Loucy (cell line): ENCODE results near the gene OR1I1.

Experiments used
- EZH2phosphoT487 ChIP-seq: fragments of 200-600 bp; IDR thresholded peaks from 2 replicates; pipeline ENCODE4 v1.6.1; 2018; ENCODE audit warnings: antibody characterized with exemption, mild to moderate bottlenecking, moderate library complexity, borderline replicate concordance
- TF ChIP-seq, protein P1 (sequence below): fragments of 200-600 bp; sonication (generic); conservative IDR thresholded peaks from 2 replicates; pipeline ENCODE4 v1.5.1; 2014; ENCODE audit warnings: mild to moderate bottlenecking, antibody characterized with exemption, low read length

DNA sequence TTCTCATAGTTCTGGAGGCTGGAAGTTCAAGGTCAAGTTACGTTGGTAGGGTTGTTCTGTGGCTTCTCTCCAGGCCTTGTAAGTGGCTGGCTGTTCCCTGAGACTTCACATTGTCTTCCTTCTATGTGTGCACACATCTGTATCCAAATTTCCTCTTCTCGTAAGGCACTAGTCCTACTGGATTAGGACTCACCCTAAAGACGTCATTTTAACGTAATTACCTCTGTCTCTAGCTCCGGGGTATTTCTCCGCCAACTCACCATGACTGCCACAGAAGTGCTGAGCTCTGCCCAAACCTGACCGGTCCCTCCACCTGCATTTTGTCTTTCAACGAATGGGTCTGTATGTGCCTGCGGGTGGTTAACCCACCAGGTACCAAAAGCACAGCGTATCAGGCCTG, 16.4 kb downstream of the OR1I1 start:
- TF ChIP-seq, protein P1, sequence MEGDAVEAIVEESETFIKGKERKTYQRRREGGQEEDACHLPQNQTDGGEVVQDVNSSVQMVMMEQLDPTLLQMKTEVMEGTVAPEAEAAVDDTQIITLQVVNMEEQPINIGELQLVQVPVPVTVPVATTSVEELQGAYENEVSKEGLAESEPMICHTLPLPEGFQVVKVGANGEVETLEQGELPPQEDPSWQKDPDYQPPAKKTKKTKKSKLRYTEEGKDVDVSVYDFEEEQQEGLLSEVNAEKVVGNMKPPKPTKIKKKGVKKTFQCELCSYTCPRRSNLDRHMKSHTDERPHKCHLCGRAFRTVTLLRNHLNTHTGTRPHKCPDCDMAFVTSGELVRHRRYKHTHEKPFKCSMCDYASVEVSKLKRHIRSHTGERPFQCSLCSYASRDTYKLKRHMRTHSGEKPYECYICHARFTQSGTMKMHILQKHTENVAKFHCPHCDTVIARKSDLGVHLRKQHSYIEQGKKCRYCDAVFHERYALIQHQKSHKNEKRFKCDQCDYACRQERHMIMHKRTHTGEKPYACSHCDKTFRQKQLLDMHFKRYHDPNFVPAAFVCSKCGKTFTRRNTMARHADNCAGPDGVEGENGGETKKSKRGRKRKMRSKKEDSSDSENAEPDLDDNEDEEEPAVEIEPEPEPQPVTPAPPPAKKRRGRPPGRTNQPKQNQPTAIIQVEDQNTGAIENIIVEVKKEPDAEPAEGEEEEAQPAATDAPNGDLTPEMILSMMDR: no peak
- TF ChIP-seq EZH2phosphoT487: no peak
